ENCODE results near the gene IGF2BP2. TPM values are rescaled to one million over a fixed set of nuclear protein-coding genes. Genes with fewer than 3 reads are reported as not detected.

Gene IGF2BP2
- total RNA-seq, 1 experiment from 2014 or later = 133 TPM

- Mint-ChIP-seq H3K27me3 (ENCODE audit: low read depth) (no peaks in the 10 kb centered on the region), H3K9me3 (peaks cover 6% of the 10 kb centered on the region; the same call in 1 of the 2 replicates), H3K4me3 (no peak overlapping the region), H3K36me3 (no peaks in the 10 kb centered on the region), H3K27ac (no peak overlapping the region), H3K4me1 (peaks cover 83% of the 10 kb centered on the region)
- POLR2A ChIA-PET = no interaction called here
- DNase-seq (ENCODE audit: low spot score) = no peak
- no peak for TF ChIP-seq TEAD4 (CRISPR knock-in tag; IDR thresholded peaks at IDR 0.05)
- ATAC-seq = no peak
- CTCF ChIA-PET = no interaction called here
Measured at GRCh38 chr3:185714085-185714484, 110.8 kb downstream of the IGF2BP2 start.

GRCh38 chr3:185713015-185713414, 111.8 kb downstream of the IGF2BP2 start:
- TF ChIP-seq NR3C1 (CRISPR knock-in tag; conservative IDR thresholded peaks at IDR 0.05; ENCODE audit: low read depth) = no peak
- Mint-ChIP-seq H3K36me3 (no peaks in the 10 kb centered on the region), H3K9me3 (peaks cover 6% of the 10 kb centered on the region; the same call in 1 of the 2 replicates), H3K4me1 (peaks cover 82% of the 10 kb centered on the region), H3K27ac (peak overlapping the region; percentile 41; the same call in 1 of the 2 replicates), H3K27me3 (ENCODE audit: low read depth) (no peaks in the 10 kb centered on the region), H3K4me3 (no peak overlapping the region)
- DNase-seq (ENCODE audit: low spot score) (no peak), ATAC-seq (no peak)
- CTCF ChIA-PET = interaction anchor here (0.7 to 1.9 kb wide), 3 partner anchors 35 to 230 kb away, joined by 3 to 8 read pairs (median 6); no protein-coding TSS in a partner anchor
- POLR2A ChIA-PET = no interaction called here

- no peak overlapping the region for H3K4me3 Mint-ChIP-seq
- POLR2A ChIA-PET = interaction anchor here (0.5 to 0.9 kb wide), 2 partner anchors 10 to 485 kb away, joined by 3 read pairs; no protein-coding TSS in a partner anchor
- no peaks in the 10 kb centered on the region for H3K36me3 Mint-ChIP-seq
- H3K9me3 Mint-ChIP-seq = peaks cover 6% of the 10 kb centered on the region; the same call in 1 of the 2 replicates
- no peak for DNase-seq (ENCODE audit: low spot score)
- H3K27ac Mint-ChIP-seq = peak overlapping the region; percentile 50; the same call in 1 of the 2 replicates
- H3K4me1 Mint-ChIP-seq = peaks cover 75% of the 10 kb centered on the region
- no peaks in the 10 kb centered on the region for H3K27me3 Mint-ChIP-seq (ENCODE audit: low read depth)
- no peak for TF ChIP-seq ELF4 (CRISPR knock-in tag; IDR thresholded peaks at IDR 0.05; ENCODE audit: low read depth)
- TF ChIP-seq ZNF416 (CRISPR knock-in tag; IDR thresholded peaks at IDR 0.05) = no peak
- TF ChIP-seq, protein P1, sequence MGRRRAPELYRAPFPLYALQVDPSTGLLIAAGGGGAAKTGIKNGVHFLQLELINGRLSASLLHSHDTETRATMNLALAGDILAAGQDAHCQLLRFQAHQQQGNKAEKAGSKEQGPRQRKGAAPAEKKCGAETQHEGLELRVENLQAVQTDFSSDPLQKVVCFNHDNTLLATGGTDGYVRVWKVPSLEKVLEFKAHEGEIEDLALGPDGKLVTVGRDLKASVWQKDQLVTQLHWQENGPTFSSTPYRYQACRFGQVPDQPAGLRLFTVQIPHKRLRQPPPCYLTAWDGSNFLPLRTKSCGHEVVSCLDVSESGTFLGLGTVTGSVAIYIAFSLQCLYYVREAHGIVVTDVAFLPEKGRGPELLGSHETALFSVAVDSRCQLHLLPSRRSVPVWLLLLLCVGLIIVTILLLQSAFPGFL (CRISPR knock-in tag; IDR thresholded peaks at IDR 0.05; ENCODE audit: borderline replicate concordance) = no peak
- TF ChIP-seq ZNF263 (CRISPR knock-in tag; IDR thresholded peaks at IDR 0.05; ENCODE audit: low read depth) = no peak
- TF ChIP-seq FOXJ3 (CRISPR knock-in tag; IDR thresholded peaks at IDR 0.05; ENCODE audit: borderline replicate concordance) = no peak
- TF ChIP-seq KAT7 (CRISPR knock-in tag; IDR thresholded peaks at IDR 0.05; ENCODE audit: borderline replicate concordance) = no peak
- TF ChIP-seq RELA (CRISPR knock-in tag; IDR thresholded peaks at IDR 0.05; ENCODE audit: borderline replicate concordance) = no peak
- no peak for TF ChIP-seq E2F4 (CRISPR knock-in tag; IDR thresholded peaks at IDR 0.05; ENCODE audit: borderline replicate concordance, low read depth)
- TF ChIP-seq SMAD4 (CRISPR knock-in tag; IDR thresholded peaks at IDR 0.05) = no peak
- no peak for TF ChIP-seq ETV6 (CRISPR knock-in tag; IDR thresholded peaks at IDR 0.05)
- TF ChIP-seq ZNF423 (CRISPR knock-in tag; IDR thresholded peaks at IDR 0.05) = no peak
- TF ChIP-seq JUN (CRISPR knock-in tag; IDR thresholded peaks at IDR 0.05) = no peak
- no peak for TF ChIP-seq RORB (CRISPR knock-in tag; IDR thresholded peaks at IDR 0.05)
- TF ChIP-seq, protein P2, sequence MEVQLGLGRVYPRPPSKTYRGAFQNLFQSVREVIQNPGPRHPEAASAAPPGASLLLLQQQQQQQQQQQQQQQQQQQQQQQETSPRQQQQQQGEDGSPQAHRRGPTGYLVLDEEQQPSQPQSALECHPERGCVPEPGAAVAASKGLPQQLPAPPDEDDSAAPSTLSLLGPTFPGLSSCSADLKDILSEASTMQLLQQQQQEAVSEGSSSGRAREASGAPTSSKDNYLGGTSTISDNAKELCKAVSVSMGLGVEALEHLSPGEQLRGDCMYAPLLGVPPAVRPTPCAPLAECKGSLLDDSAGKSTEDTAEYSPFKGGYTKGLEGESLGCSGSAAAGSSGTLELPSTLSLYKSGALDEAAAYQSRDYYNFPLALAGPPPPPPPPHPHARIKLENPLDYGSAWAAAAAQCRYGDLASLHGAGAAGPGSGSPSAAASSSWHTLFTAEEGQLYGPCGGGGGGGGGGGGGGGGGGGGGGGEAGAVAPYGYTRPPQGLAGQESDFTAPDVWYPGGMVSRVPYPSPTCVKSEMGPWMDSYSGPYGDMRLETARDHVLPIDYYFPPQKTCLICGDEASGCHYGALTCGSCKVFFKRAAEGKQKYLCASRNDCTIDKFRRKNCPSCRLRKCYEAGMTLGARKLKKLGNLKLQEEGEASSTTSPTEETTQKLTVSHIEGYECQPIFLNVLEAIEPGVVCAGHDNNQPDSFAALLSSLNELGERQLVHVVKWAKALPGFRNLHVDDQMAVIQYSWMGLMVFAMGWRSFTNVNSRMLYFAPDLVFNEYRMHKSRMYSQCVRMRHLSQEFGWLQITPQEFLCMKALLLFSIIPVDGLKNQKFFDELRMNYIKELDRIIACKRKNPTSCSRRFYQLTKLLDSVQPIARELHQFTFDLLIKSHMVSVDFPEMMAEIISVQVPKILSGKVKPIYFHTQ (CRISPR knock-in tag; IDR thresholded peaks at IDR 0.05) = no peak
- TF ChIP-seq, protein P3, sequence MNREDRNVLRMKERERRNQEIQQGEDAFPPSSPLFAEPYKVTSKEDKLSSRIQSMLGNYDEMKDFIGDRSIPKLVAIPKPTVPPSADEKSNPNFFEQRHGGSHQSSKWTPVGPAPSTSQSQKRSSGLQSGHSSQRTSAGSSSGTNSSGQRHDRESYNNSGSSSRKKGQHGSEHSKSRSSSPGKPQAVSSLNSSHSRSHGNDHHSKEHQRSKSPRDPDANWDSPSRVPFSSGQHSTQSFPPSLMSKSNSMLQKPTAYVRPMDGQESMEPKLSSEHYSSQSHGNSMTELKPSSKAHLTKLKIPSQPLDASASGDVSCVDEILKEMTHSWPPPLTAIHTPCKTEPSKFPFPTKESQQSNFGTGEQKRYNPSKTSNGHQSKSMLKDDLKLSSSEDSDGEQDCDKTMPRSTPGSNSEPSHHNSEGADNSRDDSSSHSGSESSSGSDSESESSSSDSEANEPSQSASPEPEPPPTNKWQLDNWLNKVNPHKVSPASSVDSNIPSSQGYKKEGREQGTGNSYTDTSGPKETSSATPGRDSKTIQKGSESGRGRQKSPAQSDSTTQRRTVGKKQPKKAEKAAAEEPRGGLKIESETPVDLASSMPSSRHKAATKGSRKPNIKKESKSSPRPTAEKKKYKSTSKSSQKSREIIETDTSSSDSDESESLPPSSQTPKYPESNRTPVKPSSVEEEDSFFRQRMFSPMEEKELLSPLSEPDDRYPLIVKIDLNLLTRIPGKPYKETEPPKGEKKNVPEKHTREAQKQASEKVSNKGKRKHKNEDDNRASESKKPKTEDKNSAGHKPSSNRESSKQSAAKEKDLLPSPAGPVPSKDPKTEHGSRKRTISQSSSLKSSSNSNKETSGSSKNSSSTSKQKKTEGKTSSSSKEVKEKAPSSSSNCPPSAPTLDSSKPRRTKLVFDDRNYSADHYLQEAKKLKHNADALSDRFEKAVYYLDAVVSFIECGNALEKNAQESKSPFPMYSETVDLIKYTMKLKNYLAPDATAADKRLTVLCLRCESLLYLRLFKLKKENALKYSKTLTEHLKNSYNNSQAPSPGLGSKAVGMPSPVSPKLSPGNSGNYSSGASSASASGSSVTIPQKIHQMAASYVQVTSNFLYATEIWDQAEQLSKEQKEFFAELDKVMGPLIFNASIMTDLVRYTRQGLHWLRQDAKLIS (CRISPR knock-in tag; IDR thresholded peaks at IDR 0.05; ENCODE audit: borderline replicate concordance) = no peak
- no peak for TF ChIP-seq NFATC4 (CRISPR knock-in tag; IDR thresholded peaks at IDR 0.05)
- no peak for ATAC-seq
- CTCF ChIA-PET = interaction anchor here (1.2 to 1.9 kb wide), 5 partner anchors 8 to 231 kb away, joined by 3 to 11 read pairs (median 8); no protein-coding TSS in a partner anchor
Measured at GRCh38 chr3:185712337-185712736, 112.5 kb downstream of the IGF2BP2 start.

Measured in WTC11 (cell line).